Measurements from ENCODE around the gene TRPV3. TPM values are rescaled to one million over a fixed set of nuclear protein-coding genes. Genes with fewer than 3 reads are reported as not detected.

TRPV3 gene
- total and polyA plus RNA-seq, 2 donors (not counting 1 experiment from before 2014, with no cell fraction given), result 1.6 to 18.2 TPM

DNA sequence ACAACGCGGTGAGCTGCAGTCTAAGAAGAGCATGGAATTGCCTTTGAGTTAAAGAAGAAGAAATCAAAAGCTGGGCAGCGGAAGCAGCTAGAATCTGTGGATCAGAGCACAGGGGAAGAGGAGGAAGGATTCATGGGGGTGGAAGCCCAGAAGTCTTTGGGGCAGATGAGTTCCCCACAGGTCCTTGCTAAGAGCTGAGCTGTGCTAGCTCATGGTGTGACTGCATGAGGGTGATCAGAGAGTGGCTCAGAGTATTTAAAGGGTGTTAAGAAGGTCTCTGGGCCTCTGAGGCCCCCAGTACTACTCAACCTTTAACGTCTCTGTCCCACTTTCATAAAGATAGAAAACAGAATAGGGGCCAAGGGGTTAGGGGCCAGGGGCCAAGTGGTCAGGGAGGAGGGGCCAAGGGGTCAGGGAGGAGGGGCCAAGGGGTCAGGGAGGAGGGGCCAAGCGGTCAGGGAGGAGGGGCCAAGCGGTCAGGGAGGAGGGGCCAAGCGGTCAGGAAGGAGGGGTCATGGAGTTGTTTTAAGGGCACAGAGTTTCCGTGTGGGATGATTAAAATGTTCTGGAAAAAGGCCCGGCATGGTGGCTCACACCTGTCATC is 12.0 kb upstream of the TRPV3 start:
- Mint-ChIP-seq H3K4me3 (no peak overlapping the region), H3K4me1 (no peaks in the 10 kb centered on the region), H3K27me3 (no peaks in the 10 kb centered on the region), H3K27ac (no peak overlapping the region), H3K9me3 (ENCODE audit: insufficient read depth) (no peaks in the 10 kb centered on the region)
- Histone ChIP-seq H3K9ac (ENCODE audit: low read length) (no peak overlapping the region), H3K4me3 (ENCODE audit: control extremely low read depth in 1 of 5, extremely low read depth in 1 of 5, insufficient read depth in 1 of 5, low read depth in 2 of 5, low read length in 4 of 5) (no peak overlapping the region), H2AFZ (ENCODE audit: insufficient read depth, low read depth, low read length, poor library complexity, severe bottlenecking) (no peak overlapping the region), H3K4me2 (replicated peaks; ENCODE audit: low read depth, low read length, poor library complexity, severe bottlenecking) (no peak overlapping the region), H3K79me2 (ENCODE audit: control insufficient read depth, insufficient read depth, low read length) (no peaks in the 10 kb centered on the region), H4K20me1 (ENCODE audit: control insufficient read depth, insufficient read depth, low read length, poor library complexity, severe bottlenecking) (no peaks in the 10 kb centered on the region), H3K9me3 (ENCODE audit: control extremely low read depth in 1 of 3, control insufficient read depth in 2 of 3, insufficient read depth in 1 of 3, low read length in 2 of 3) (no peaks in the 10 kb centered on the region), H3K4me1 (ENCODE audit: control insufficient read depth in 2 of 2, insufficient read depth in 2 of 2, low read length in 2 of 2) (no peaks in the 10 kb centered on the region), H3K27ac (ENCODE audit: low read length in 2 of 2) (no peak overlapping the region), H3K27me3 (replicated peaks in 1 of 4; ENCODE audit: control extremely low read depth in 1 of 4, control insufficient read depth in 3 of 4, insufficient read depth in 4 of 4, low read length in 3 of 4) (no peaks in the 10 kb centered on the region), H3K36me3 (replicated peaks in 1 of 2; ENCODE audit: control extremely low read depth in 1 of 2, control insufficient read depth in 1 of 2, extremely low read depth in 1 of 2, insufficient read depth in 2 of 2, low read length in 1 of 2) (peaks cover 0 to 3% of the 10 kb centered on the region in 2 experiments)
- CTCF ChIA-PET, result interaction anchor here (0.6 kb wide), 1 partner anchor 186 kb away, joined by 5 read pairs; no protein-coding TSS in a partner anchor
- WGBS (ENCODE audit: insufficient coverage), result 100% methylated on average over 5 of the region's 9 CpGs
- TF ChIP-seq EZH2 (IDR thresholded peaks at IDR 0.05; ENCODE audit: borderline replicate concordance, insufficient read depth, low read depth, low read length, poor library complexity, severe bottlenecking), result no peak
- TF ChIP-seq CTCF (IDR thresholded peaks at IDR 0.05), result no peak
- DNase-seq (no peak), ATAC-seq (ENCODE audit: low read depth) (no peak)
- POLR2A ChIA-PET, result no interaction called here
- intact Hi-C loops (cut with micrococcal nuclease), result no loop called here

- H3K4me1 ChIP-seq (ENCODE audit: control insufficient read depth in 2 of 2, insufficient read depth in 2 of 2, low read length in 2 of 2), result peaks cover 0 to 6% of the 10 kb centered on the region in 2 donors
- Mint-ChIP-seq H3K4me1 (peaks cover 13% of the 10 kb centered on the region), H3K4me3 (no peak overlapping the region), H3K27me3 (no peaks in the 10 kb centered on the region), H3K27ac (no peak overlapping the region), H3K9me3 (ENCODE audit: insufficient read depth) (no peaks in the 10 kb centered on the region)
- no peak overlapping the region for H3K9ac ChIP-seq (ENCODE audit: low read length)
- no peaks in the 10 kb centered on the region for H3K27me3 ChIP-seq (replicated peaks in 1 of 4; ENCODE audit: control extremely low read depth in 1 of 4, control insufficient read depth in 3 of 4, insufficient read depth in 4 of 4, low read length in 3 of 4)
- no peaks in the 10 kb centered on the region for H3K79me2 ChIP-seq (ENCODE audit: control insufficient read depth, insufficient read depth, low read length)
- TF ChIP-seq EZH2 (IDR thresholded peaks at IDR 0.05; ENCODE audit: borderline replicate concordance, insufficient read depth, low read depth, low read length, poor library complexity, severe bottlenecking) (no peak), CTCF (IDR thresholded peaks at IDR 0.05) (no peak)
- no peaks in the 10 kb centered on the region for H3K9me3 ChIP-seq (ENCODE audit: control extremely low read depth in 1 of 3, control insufficient read depth in 2 of 3, insufficient read depth in 1 of 3, low read length in 2 of 3)
- no peak overlapping the region for H2AFZ ChIP-seq (ENCODE audit: insufficient read depth, low read depth, low read length, poor library complexity, severe bottlenecking)
- peaks cover 0 to under 1% of the 10 kb centered on the region in 2 experiments for H3K36me3 ChIP-seq (replicated peaks in 1 of 2; ENCODE audit: control extremely low read depth in 1 of 2, control insufficient read depth in 1 of 2, extremely low read depth in 1 of 2, insufficient read depth in 2 of 2, low read length in 1 of 2)
- ChIA-PET POLR2A (no interaction called here), CTCF (no interaction called here)
- H3K4me2 ChIP-seq (replicated peaks; ENCODE audit: low read depth, low read length, poor library complexity, severe bottlenecking), result no peak overlapping the region
- DNase-seq (no peak), ATAC-seq (ENCODE audit: low read depth) (no peak)
- H4K20me1 ChIP-seq (ENCODE audit: control insufficient read depth, insufficient read depth, low read length, poor library complexity, severe bottlenecking), result no peaks in the 10 kb centered on the region
- no peak overlapping the region for H3K4me3 ChIP-seq (ENCODE audit: control extremely low read depth in 1 of 5, extremely low read depth in 1 of 5, insufficient read depth in 1 of 5, low read depth in 2 of 5, low read length in 4 of 5)
- 98% methylated on average over 12 of the region's 12 CpGs for WGBS (ENCODE audit: insufficient coverage)
- no peak overlapping the region for H3K27ac ChIP-seq (ENCODE audit: low read length in 2 of 2)
- intact Hi-C loops (cut with micrococcal nuclease), result no loop called here
Observed at GRCh38 chr17:3566551-3566950, 8.9 kb upstream of the TRPV3 start.
